Keratinocyte (primary cell): Measurements from ENCODE around the gene MGRN1.

Experiments used
- CTCF ChIP-seq, 3 experiments: IDR thresholded peaks in 1 of 3; conservative IDR thresholded peaks in 1 of 3; optimal IDR thresholded peaks in 1 of 3; 2 replicates in 2 of 3; 3 replicates in 1 of 3; pipeline versions ENCODE3 to v1.5.1; 2011; ENCODE audit warnings: low read length in 3 of 3, mild to moderate bottlenecking in 3 of 3, moderate library complexity in 2 of 3, control low read depth in 1 of 3, inconsistent platforms in 1 of 3; ENCODE audit not compliant: insufficient read depth in 2 of 3; ENCODE audit errors: extremely low read depth in 1 of 3
- EZH2 ChIP-seq: IDR thresholded peaks from one replicate; pipeline ENCODE4 v1.6.1; 2012; ENCODE audit warnings: inconsistent platforms, mild to moderate bottlenecking, low read length, moderate library complexity

DNA sequence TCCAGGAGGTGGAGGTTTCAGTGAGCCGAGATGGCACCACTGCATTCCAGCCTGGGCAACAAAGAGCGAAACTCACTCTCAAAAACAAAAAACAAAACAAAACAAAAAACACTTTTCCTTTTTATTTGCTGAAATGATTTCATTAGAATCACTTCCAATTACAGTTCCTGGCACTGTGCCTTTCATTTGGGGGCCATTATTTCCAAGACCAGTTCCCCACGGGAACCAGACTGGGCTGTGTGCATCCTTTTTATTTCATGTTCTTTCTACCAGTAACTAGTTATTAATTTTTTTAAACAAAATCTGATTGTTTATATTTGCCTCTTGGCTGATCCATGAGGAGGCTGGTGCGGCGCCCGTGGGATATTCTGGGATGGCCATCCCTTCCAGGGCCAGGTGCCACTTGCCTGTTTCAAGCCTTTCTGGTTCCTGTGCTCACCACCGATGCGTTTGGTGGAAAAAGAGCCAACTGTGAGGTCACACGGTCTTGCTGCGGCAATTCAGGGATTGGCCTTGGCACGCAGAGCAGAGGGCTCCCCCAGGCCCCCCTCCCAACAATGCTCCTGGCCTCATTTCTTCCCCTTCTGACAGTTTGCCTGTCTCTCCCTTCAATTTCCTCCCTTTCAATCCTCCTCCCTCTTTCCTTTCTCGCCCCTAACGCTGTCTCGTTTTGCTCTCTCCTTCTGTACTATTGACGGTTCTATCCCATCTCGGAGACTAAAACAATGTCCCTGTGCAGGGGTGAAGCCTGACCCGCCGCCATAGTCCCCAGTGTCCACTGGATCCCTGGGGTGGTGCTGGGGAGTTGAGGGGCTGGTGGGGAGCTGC is 23.4 kb upstream of the MGRN1 start:
- TF ChIP-seq CTCF (optimal IDR thresholded peaks at IDR 0.05 in 1 of 3, IDR thresholded peaks at IDR 0.05 in 1 of 3, conservative IDR thresholded peaks at IDR 0.05 in 1 of 3; ENCODE audit: extremely low read depth in 1 of 3, insufficient read depth in 2 of 3, low read length in 3 of 3): no peak
- no peak for TF ChIP-seq EZH2
